ENCODE measurements around the gene STX17.

DNA sequence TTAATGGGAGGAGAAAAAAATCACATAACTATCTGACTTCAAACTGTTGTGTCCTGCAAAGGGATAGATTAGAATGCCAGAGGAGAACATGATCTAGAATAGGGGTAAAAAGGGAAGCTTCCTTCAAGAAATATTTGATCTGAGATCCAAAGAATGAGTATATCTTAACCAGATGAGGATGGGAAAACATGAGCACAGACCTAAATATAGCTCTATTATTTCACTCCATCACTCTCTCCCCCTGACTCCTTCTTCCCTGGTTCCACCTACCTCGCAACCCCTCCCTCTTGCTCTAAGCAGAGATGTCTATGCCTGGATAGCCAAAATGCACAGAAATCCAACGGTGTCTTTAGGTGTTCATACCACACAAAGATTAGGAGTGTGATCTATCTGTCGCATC lies 48.4 kb upstream of the STX17 start:
- TF ChIP-seq GATA3 (IDR thresholded peaks at IDR 0.05; ENCODE audit: low read depth, low read length) (no peak), GATA2 (IDR thresholded peaks at IDR 0.05; ENCODE audit: low read depth, low read length) (no peak)
